Measurements from ENCODE around the gene CD300LF.

DNA sequence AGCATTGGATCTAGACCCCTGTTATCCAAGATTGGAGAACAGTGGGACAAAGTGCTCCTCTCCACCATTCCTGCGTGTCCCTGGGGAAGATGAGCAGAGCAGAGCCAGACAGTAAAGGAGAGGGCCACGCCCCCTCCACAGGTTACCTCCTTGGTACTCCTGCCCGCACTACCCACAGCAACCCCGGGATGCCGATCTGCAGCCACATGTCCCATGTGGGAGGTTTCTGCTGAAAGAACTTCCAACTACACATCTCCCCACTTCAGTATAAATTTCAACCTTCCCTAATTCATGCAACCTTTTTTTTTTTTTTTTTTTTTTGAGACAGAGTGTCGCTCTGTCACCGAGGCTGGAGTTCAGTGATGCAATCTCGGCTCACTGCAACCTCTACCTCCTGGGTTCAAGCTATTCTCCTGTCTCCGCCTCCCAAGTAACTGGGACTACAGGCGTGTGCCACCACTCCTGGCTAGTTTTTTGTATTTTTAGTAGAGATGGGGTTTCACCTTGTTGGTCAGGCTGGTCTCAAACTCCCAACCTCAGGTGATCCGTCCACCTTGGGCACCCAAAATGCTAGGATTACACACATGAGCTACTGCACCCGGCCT is 26.6 kb upstream of the CD300LF start:
- TF ChIP-seq CTCF (IDR thresholded peaks at IDR 0.05) (no peak), POLR2A (IDR thresholded peaks at IDR 0.05) (no peak)
